ENCODE results near the gene FAM131C. TPM values are rescaled to one million over a fixed set of nuclear protein-coding genes. Genes with fewer than 3 reads are reported as not detected.
A peak's percentile ranks its signal among the peaks of the same experiment; 100 is the strongest.
"Not testable (repeated sequence)": the region's sequence is repeated elsewhere in the genome, so short reads cannot be mapped to it uniquely, and the experiment has no call there.

FAM131C gene
- total RNA-seq, 1 donor from 2014 or later, result 1.4 TPM

- H3K4me1 Mint-ChIP-seq (ENCODE audit: unreplicated experiment), result peaks cover 20% of the 10 kb centered on the region
- H3K27me3 Mint-ChIP-seq, result peaks cover 4% of the 10 kb centered on the region
- no peaks in the 10 kb centered on the region for H3K36me3 Mint-ChIP-seq
- H3K9me3 Mint-ChIP-seq, result peaks cover 4% of the 10 kb centered on the region
- H3K27ac Mint-ChIP-seq, result peak overlapping the region; percentile 43
- H3K4me3 Mint-ChIP-seq, result no peak overlapping the region
- DNase-seq (ENCODE audit: extremely low spot score, unreplicated experiment), result no peak
- no peak for TF ChIP-seq CTCF (conservative IDR thresholded peaks at IDR 0.05)
These were observed 37.4 kb upstream of the FAM131C start for GRCh38 chr1:16110884-16111283.

DNA sequence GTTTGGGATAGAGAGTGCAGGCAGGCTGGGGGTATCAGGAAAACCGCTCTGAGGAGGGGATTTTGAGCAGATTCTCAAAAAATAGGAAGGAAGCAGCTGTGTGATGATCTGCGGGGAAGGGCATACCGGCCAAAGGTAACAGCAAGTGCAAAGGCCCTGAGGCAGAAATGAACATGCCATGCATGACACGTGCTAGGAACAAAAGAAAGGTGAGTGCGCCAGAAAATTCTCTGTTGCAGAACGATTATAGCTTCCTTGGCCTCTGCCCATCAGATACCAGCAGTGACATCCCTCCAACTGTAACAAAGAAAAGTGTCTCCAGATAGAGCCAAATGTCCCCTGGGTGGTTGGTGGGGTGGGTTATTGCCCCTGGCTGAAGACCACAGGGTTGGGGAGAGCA lies 37.0 kb upstream of the FAM131C start:
- Mint-ChIP-seq H3K27me3 (peaks cover 4% of the 10 kb centered on the region), H3K9me3 (peaks cover 4% of the 10 kb centered on the region), H3K36me3 (no peaks in the 10 kb centered on the region), H3K4me1 (ENCODE audit: unreplicated experiment) (peaks cover 20% of the 10 kb centered on the region), H3K4me3 (no peak overlapping the region), H3K27ac (peak overlapping the region; percentile 52)
- no peak for TF ChIP-seq CTCF (conservative IDR thresholded peaks at IDR 0.05)
- DNase-seq (ENCODE audit: extremely low spot score, unreplicated experiment), result no peak

DNA sequence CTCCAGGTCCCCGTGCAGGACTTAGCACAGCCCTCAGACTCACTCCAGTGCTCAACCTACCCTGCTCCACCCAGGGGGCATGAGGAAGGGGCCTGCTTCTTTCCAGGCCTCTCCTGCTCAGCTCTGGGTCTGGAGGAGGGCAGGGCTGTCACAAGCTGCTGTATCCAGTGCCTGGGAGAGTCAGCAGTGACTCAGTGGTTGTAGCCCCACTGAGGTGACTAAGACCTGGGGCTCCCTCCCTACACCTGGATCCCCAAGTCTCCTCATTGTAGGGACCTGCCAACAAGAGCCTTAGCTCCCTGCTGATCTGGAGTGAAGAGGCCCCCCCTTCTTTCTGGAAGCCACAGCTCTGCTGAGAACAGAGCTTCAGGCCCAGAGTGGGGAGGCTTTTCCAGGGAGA lies 36.1 kb upstream of the FAM131C start:
- peaks cover 4% of the 10 kb centered on the region for H3K9me3 Mint-ChIP-seq
- no peak for TF ChIP-seq CTCF (conservative IDR thresholded peaks at IDR 0.05)
- H3K27ac Mint-ChIP-seq, result no peak overlapping the region
- peaks cover 4% of the 10 kb centered on the region for H3K27me3 Mint-ChIP-seq
- peaks cover 20% of the 10 kb centered on the region for H3K4me1 Mint-ChIP-seq (ENCODE audit: unreplicated experiment)
- H3K36me3 Mint-ChIP-seq, result no peaks in the 10 kb centered on the region
- no peak overlapping the region for H3K4me3 Mint-ChIP-seq
- DNase-seq (ENCODE audit: extremely low spot score, unreplicated experiment), result no peak

GRCh38 chr1:16107039-16107438 lies 33.6 kb upstream of the FAM131C start:
- not testable (repeated sequence) for H3K36me3 Mint-ChIP-seq; H3K9me3 Mint-ChIP-seq; H3K27ac Mint-ChIP-seq; DNase-seq (ENCODE audit: extremely low spot score, unreplicated experiment); H3K4me3 Mint-ChIP-seq; H3K27me3 Mint-ChIP-seq
- H3K4me1 Mint-ChIP-seq (ENCODE audit: unreplicated experiment), result peaks cover 20% of the 10 kb centered on the region

- Mint-ChIP-seq H3K27ac (no peak overlapping the region), H3K4me1 (ENCODE audit: unreplicated experiment) (peaks cover 5% of the 10 kb centered on the region), H3K36me3 (no peaks in the 10 kb centered on the region), H3K27me3 (peaks cover under 1% of the 10 kb centered on the region), H3K9me3 (no peaks in the 10 kb centered on the region), H3K4me3 (no peak overlapping the region)
- DNase-seq (ENCODE audit: extremely low spot score, unreplicated experiment), result no peak
- no peak for TF ChIP-seq CTCF (conservative IDR thresholded peaks at IDR 0.05)
These were observed 28.2 kb upstream of the FAM131C start for GRCh38 chr1:16101623-16102022.

GRCh38 chr1:16099412-16099811 lies 26.0 kb upstream of the FAM131C start:
- DNase-seq (ENCODE audit: extremely low spot score, unreplicated experiment), result no peak
- H3K36me3 Mint-ChIP-seq, result no peaks in the 10 kb centered on the region

More at GRCh38 chr1:16099412-16099811, 26.0 kb upstream of the FAM131C start:
- Mint-ChIP-seq H3K4me1 (ENCODE audit: unreplicated experiment) (peaks cover 5% of the 10 kb centered on the region), H3K9me3 (no peaks in the 10 kb centered on the region), H3K27ac (no peak overlapping the region), H3K4me3 (no peak overlapping the region), H3K27me3 (peaks cover 5% of the 10 kb centered on the region)
- TF ChIP-seq CTCF (conservative IDR thresholded peaks at IDR 0.05), result no peak

Data from type B pancreatic cell (in vitro differentiated cells).